Measurements from ENCODE around the gene EIF1AD.
A peak's percentile ranks its signal among the peaks of the same experiment; 100 is the strongest.

EIF1AD gene

GRCh38 chr11:65988791-65989592 lies 13.0 kb downstream of the EIF1AD start:
- FAIRE-seq: peak; percentile 100

GRCh38 chr11:65987336-65987735 lies 14.6 kb downstream of the EIF1AD start:
- DNase-seq (ENCODE audit: insufficient read length): no peak
- FAIRE-seq: no peak
- TF ChIP-seq POLR2AphosphoS5 (IDR thresholded peaks at IDR 0.05; ENCODE audit: low read depth, low read length): no peak
- no peak for TF ChIP-seq TAF1 (IDR thresholded peaks at IDR 0.05; ENCODE audit: borderline replicate concordance, low read depth, low read length)
- no peak for TF ChIP-seq POLR2A (IDR thresholded peaks at IDR 0.05; ENCODE audit: low read depth, low read length)

More at GRCh38 chr11:65988791-65989592, 13.0 kb downstream of the EIF1AD start:
- DNase-seq (ENCODE audit: insufficient read length): peak; percentile 85
- TF ChIP-seq TAF1 (IDR thresholded peaks at IDR 0.05; ENCODE audit: borderline replicate concordance, low read depth, low read length): no peak
- TF ChIP-seq POLR2AphosphoS5 (IDR thresholded peaks at IDR 0.05; ENCODE audit: low read depth, low read length): no peak
- TF ChIP-seq POLR2A (IDR thresholded peaks at IDR 0.05; ENCODE audit: low read depth, low read length): no peak

- DNase-seq (ENCODE audit: insufficient read length) (no peak), FAIRE-seq (peak; percentile 38)
- TF ChIP-seq TAF1 (IDR thresholded peaks at IDR 0.05; ENCODE audit: borderline replicate concordance, low read depth, low read length) (no peak), POLR2A (IDR thresholded peaks at IDR 0.05; ENCODE audit: low read depth, low read length) (no peak), POLR2AphosphoS5 (IDR thresholded peaks at IDR 0.05; ENCODE audit: low read depth, low read length) (no peak)
Observed at GRCh38 chr11:65983589-65983987, 18.4 kb downstream of the EIF1AD start.

- no peak for TF ChIP-seq POLR2AphosphoS5 (IDR thresholded peaks at IDR 0.05; ENCODE audit: low read depth, low read length)
- TF ChIP-seq POLR2A (IDR thresholded peaks at IDR 0.05; ENCODE audit: low read depth, low read length): no peak
- TF ChIP-seq TAF1 (IDR thresholded peaks at IDR 0.05; ENCODE audit: borderline replicate concordance, low read depth, low read length): no peak
- DNase-seq (ENCODE audit: insufficient read length): no peak
- FAIRE-seq: no peak
Observed at GRCh38 chr11:65982824-65983588, 19.0 kb downstream of the EIF1AD start.

- TF ChIP-seq POLR2AphosphoS5 (IDR thresholded peaks at IDR 0.05; ENCODE audit: low read depth, low read length) (0 out of 2 replicates have a peak, but pooled peaks have one; percentile 12), TAF1 (IDR thresholded peaks at IDR 0.05; ENCODE audit: borderline replicate concordance, low read depth, low read length) (no peak), POLR2A (IDR thresholded peaks at IDR 0.05; ENCODE audit: low read depth, low read length) (no peak)
- no peak for FAIRE-seq
- no peak for DNase-seq (ENCODE audit: insufficient read length)
Observed at GRCh38 chr11:65981972-65982823, 19.8 kb downstream of the EIF1AD start.

- FAIRE-seq (peak; percentile 27), DNase-seq (ENCODE audit: insufficient read length) (no peak)
- peak; percentile 30; the same call in 1 of the 2 replicates for TF ChIP-seq POLR2AphosphoS5 (IDR thresholded peaks at IDR 0.05; ENCODE audit: low read depth, low read length)
- TF ChIP-seq POLR2A (IDR thresholded peaks at IDR 0.05; ENCODE audit: low read depth, low read length): no peak
Observed at GRCh38 chr11:65981101-65981740, 20.7 kb downstream of the EIF1AD start.

GRCh38 chr11:65979261-65979759 lies 22.6 kb downstream of the EIF1AD start:
- DNase-seq (ENCODE audit: insufficient read length) (no peak), FAIRE-seq (no peak)
- no peak for TF ChIP-seq TAF1 (IDR thresholded peaks at IDR 0.05; ENCODE audit: borderline replicate concordance, low read depth, low read length)
- no peak; the same call in 1 of the 2 replicates for TF ChIP-seq POLR2AphosphoS5 (IDR thresholded peaks at IDR 0.05; ENCODE audit: low read depth, low read length)

GRCh38 chr11:65978391-65979238 lies 23.3 kb downstream of the EIF1AD start:
- DNase-seq (ENCODE audit: insufficient read length) (no peak), FAIRE-seq (no peak)
- no peak for TF ChIP-seq POLR2AphosphoS5 (IDR thresholded peaks at IDR 0.05; ENCODE audit: low read depth, low read length)
- TF ChIP-seq POLR2A (IDR thresholded peaks at IDR 0.05; ENCODE audit: low read depth, low read length): no peak
- no peak for TF ChIP-seq TAF1 (IDR thresholded peaks at IDR 0.05; ENCODE audit: borderline replicate concordance, low read depth, low read length)

GRCh38 chr11:65977621-65978390 lies 24.2 kb downstream of the EIF1AD start:
- TF ChIP-seq POLR2A (IDR thresholded peaks at IDR 0.05; ENCODE audit: low read depth, low read length) (peak; percentile 15; the same call in 1 of the 2 replicates), TAF1 (IDR thresholded peaks at IDR 0.05; ENCODE audit: borderline replicate concordance, low read depth, low read length) (no peak), POLR2AphosphoS5 (IDR thresholded peaks at IDR 0.05; ENCODE audit: low read depth, low read length) (0 out of 2 replicates have a peak, but pooled peaks have one; percentile 4)
- DNase-seq (ENCODE audit: insufficient read length): no peak
- no peak for FAIRE-seq

All from GM12892 (cell line).